ENCODE results near the gene RANGAP1.
A peak's percentile ranks its signal among the peaks of the same experiment; 100 is the strongest.

The RANGAP1 gene

GRCh38 chr22:41238570-41239442, 47.2 kb downstream of the RANGAP1 start:
- FAIRE-seq (no peak), DNase-seq (ENCODE audit: low spot score) (no peak)

- DNase-seq (ENCODE audit: low spot score) (no peak), FAIRE-seq (no peak)
These were observed 48.0 kb downstream of the RANGAP1 start for GRCh38 chr22:41237707-41238569.

GRCh38 chr22:41237036-41237706, 48.8 kb downstream of the RANGAP1 start:
- FAIRE-seq (no peak), DNase-seq (ENCODE audit: low spot score) (no peak)

- DNase-seq (ENCODE audit: low spot score): no peak
- FAIRE-seq: no peak
These were observed 50.9 kb downstream of the RANGAP1 start for GRCh38 chr22:41234815-41235695.

GRCh38 chr22:41231369-41231768, 54.6 kb downstream of the RANGAP1 start:
- DNase-seq (ENCODE audit: low spot score): no peak
- FAIRE-seq: no peak

- no peak for DNase-seq (ENCODE audit: low spot score)
- no peak for FAIRE-seq
These were observed 55.6 kb downstream of the RANGAP1 start for GRCh38 chr22:41230401-41230785.

GRCh38 chr22:41229730-41230400, 56.1 kb downstream of the RANGAP1 start:
- FAIRE-seq (no peak), DNase-seq (ENCODE audit: low spot score) (no peak)

GRCh38 chr22:41229215-41229614, 56.8 kb downstream of the RANGAP1 start:
- FAIRE-seq: no peak

GRCh38 chr22:41226723-41227655, 59.0 kb downstream of the RANGAP1 start:
- no peak for FAIRE-seq
- DNase-seq (ENCODE audit: low spot score): no peak

More at GRCh38 chr22:41229215-41229614, 56.8 kb downstream of the RANGAP1 start:
- DNase-seq (ENCODE audit: low spot score): no peak

- FAIRE-seq (no peak), DNase-seq (ENCODE audit: low spot score) (no peak)
These were observed 62.5 kb downstream of the RANGAP1 start for GRCh38 chr22:41223535-41223934.

- no peak for FAIRE-seq
- no peak for DNase-seq (ENCODE audit: low spot score)
These were observed 63.0 kb downstream of the RANGAP1 start for GRCh38 chr22:41222846-41223507.

GRCh38 chr22:41217553-41218157, 68.3 kb downstream of the RANGAP1 start:
- FAIRE-seq (no peak), DNase-seq (ENCODE audit: low spot score) (no peak)

- DNase-seq (ENCODE audit: low spot score): no peak
These were observed 69.0 kb downstream of the RANGAP1 start for GRCh38 chr22:41216984-41217383.

GRCh38 chr22:41215926-41216325, 70.1 kb downstream of the RANGAP1 start:
- DNase-seq (ENCODE audit: low spot score) (no peak), FAIRE-seq (no peak)

More at GRCh38 chr22:41216984-41217383, 69.0 kb downstream of the RANGAP1 start:
- FAIRE-seq: no peak

- DNase-seq (ENCODE audit: low spot score) (no peak), FAIRE-seq (no peak)
These were observed 70.6 kb downstream of the RANGAP1 start for GRCh38 chr22:41215409-41215808.

GRCh38 chr22:41206719-41207118, 79.3 kb downstream of the RANGAP1 start:
- DNase-seq (ENCODE audit: low spot score) (no peak), FAIRE-seq (no peak)

GRCh38 chr22:41204992-41205900, 80.7 kb downstream of the RANGAP1 start, which contains the start of gene L3MBTL2:
Gene L3MBTL2 (plus strand): TSS chr22:41205312. CDS start chr22:41205363, 51 bp downstream.
- DNase-seq (ENCODE audit: low spot score) (peak; percentile 88), FAIRE-seq (peak; percentile 89)

Data from RCC 7860 (cell line).